HEK293 (cell line): Measurements from ENCODE around the gene NFKB1.

ENCODE experiments used
- CTCF ChIA-PET: fragments of 350-600 bp; formaldehyde crosslinking; extraction: SDS; loops from one replicate; lab custom pipeline; 2021; ENCODE audit warnings: antibody characterized with exemption; lab: Yijun Ruan, JAX
- POLR2A ChIA-PET: fragments of 300-600 bp; formaldehyde crosslinking; extraction: SDS; loops from one replicate; lab custom pipeline; 2020; ENCODE audit warnings: antibody characterized with exemption, inconsistent platforms; lab: Yijun Ruan, JAX
- H3K27ac ChIP-seq: fragments of 200-500 bp; sonication (Bioruptor generic); 2 replicates; pipeline ENCODE4 v1.5.1; 2014; ENCODE audit warnings: low read depth, low read length, control low read depth, inconsistent platforms; ENCODE audit errors: extremely low read depth
- H3K36me3 ChIP-seq, 2 experiments: fragments of 200-500 bp in 1 of 2; sonication (Bioruptor generic) in 1 of 2; 1 replicate in 1 of 2; 2 replicates in 1 of 2; pipeline ENCODE4 v1.5.1; 2014 to 2017; ENCODE audit warnings: inconsistent platforms in 2 of 2, low read length in 2 of 2; ENCODE audit not compliant: control insufficient read depth in 2 of 2, insufficient read depth in 1 of 2
- H3K4me1 ChIP-seq: fragments of 200-500 bp; sonication (Bioruptor generic); 2 replicates; pipeline ENCODE4 v1.5.1; 2014; ENCODE audit warnings: mild to moderate bottlenecking, low read length, inconsistent platforms; ENCODE audit not compliant: control insufficient read depth, insufficient read depth
- H3K4me3 ChIP-seq: 2 replicates; pipeline ENCODE4 v1.5.1; 2011; ENCODE audit warnings: low read depth, mild to moderate bottlenecking, control low read depth, low read length, moderate library complexity
- H3K9me3 ChIP-seq: fragments of 200-500 bp; sonication (Bioruptor generic); 2 replicates; pipeline ENCODE4 v1.5.1; 2014; ENCODE audit warnings: low read depth, low read length, inconsistent platforms; ENCODE audit not compliant: control insufficient read depth, insufficient read depth
- BCL11B ChIP-seq: fragments of 450-650 bp; formaldehyde crosslinking; IDR thresholded peaks from 2 replicates; pipeline ENCODE4 v1.5.1; 2016; ENCODE audit warnings: low read depth, missing biosample characterization, missing genetic modification characterization
- GLI4 ChIP-seq: fragments of 450-650 bp; formaldehyde crosslinking; IDR thresholded peaks from 2 replicates; pipeline ENCODE4 v1.5.1; 2016; ENCODE audit warnings: missing biosample characterization, missing genetic modification characterization
- KLF10 ChIP-seq: fragments of 450-650 bp; IDR thresholded peaks from 2 replicates; pipeline ENCODE4 v1.5.1; 2018; ENCODE audit warnings: missing biosample characterization, mild to moderate bottlenecking, missing genetic modification characterization
- SCRT2 ChIP-seq: fragments of 450-650 bp; formaldehyde crosslinking; IDR thresholded peaks from 2 replicates; pipeline ENCODE4 v1.5.1; 2016; ENCODE audit warnings: missing biosample characterization, missing genetic modification characterization
- ZEB2 ChIP-seq: fragments of 450-650 bp; formaldehyde crosslinking; IDR thresholded peaks from 2 replicates; pipeline ENCODE4 v1.5.1; 2016; ENCODE audit warnings: missing biosample characterization, missing genetic modification characterization
- ZNF112 ChIP-seq: fragments of 450-650 bp; formaldehyde crosslinking; IDR thresholded peaks from 2 replicates; pipeline ENCODE4 v1.5.0; 2017; ENCODE audit warnings: missing biosample characterization, missing genetic modification characterization
- ZNF23 ChIP-seq: fragments of 450-650 bp; formaldehyde crosslinking; IDR thresholded peaks from 2 replicates; pipeline ENCODE4 v1.5.1; 2016; ENCODE audit warnings: missing biosample characterization, missing genetic modification characterization, borderline replicate concordance
- ZNF433 ChIP-seq: fragments of 450-650 bp; formaldehyde crosslinking; IDR thresholded peaks from 2 replicates; pipeline ENCODE4 v1.5.1; 2016; ENCODE audit warnings: missing biosample characterization, missing genetic modification characterization, low read depth
- ZNF473 ChIP-seq: fragments of 450-650 bp; formaldehyde crosslinking; IDR thresholded peaks from 2 replicates; pipeline ENCODE4 v1.5.1; 2017; ENCODE audit warnings: missing biosample characterization, missing genetic modification characterization
- ZNF501 ChIP-seq: fragments of 450-650 bp; formaldehyde crosslinking; IDR thresholded peaks from 2 replicates; pipeline ENCODE4 v1.5.1; 2016; ENCODE audit warnings: missing biosample characterization, missing genetic modification characterization
- ZNF521 ChIP-seq: fragments of 450-650 bp; formaldehyde crosslinking; IDR thresholded peaks from 2 replicates; pipeline ENCODE4 v1.5.1; 2017; ENCODE audit warnings: missing biosample characterization, mild to moderate bottlenecking, missing genetic modification characterization
- ZNF529 ChIP-seq: fragments of 450-650 bp; formaldehyde crosslinking; IDR thresholded peaks from 2 replicates; pipeline ENCODE4 v1.5.1; 2017; ENCODE audit warnings: missing genetic modification characterization, missing biosample characterization; ENCODE audit not compliant: insufficient replicate concordance
- ZNF560 ChIP-seq: fragments of 450-650 bp; formaldehyde crosslinking; IDR thresholded peaks from 2 replicates; pipeline ENCODE4 v1.5.1; 2017; ENCODE audit warnings: missing biosample characterization, missing genetic modification characterization, borderline replicate concordance
- ZNF585B ChIP-seq: fragments of 450-650 bp; formaldehyde crosslinking; IDR thresholded peaks from 2 replicates; pipeline ENCODE4 v1.5.1; 2016; ENCODE audit warnings: missing biosample characterization, missing genetic modification characterization
- ZNF747 ChIP-seq: fragments of 450-650 bp; formaldehyde crosslinking; IDR thresholded peaks from 2 replicates; pipeline ENCODE4 v1.5.1; 2016; ENCODE audit warnings: missing biosample characterization, missing genetic modification characterization
- ZNF792 ChIP-seq: fragments of 450-650 bp; formaldehyde crosslinking; IDR thresholded peaks from 2 replicates; pipeline ENCODE4 v1.5.1; 2016; ENCODE audit warnings: missing biosample characterization, missing genetic modification characterization
- TF ChIP-seq, protein P1 (sequence below): fragments of 450-650 bp; formaldehyde crosslinking; IDR thresholded peaks from 2 replicates; pipeline ENCODE4 v1.5.1; 2016; ENCODE audit warnings: missing biosample characterization, missing genetic modification characterization
- TF ChIP-seq, protein P2 (sequence below): IDR thresholded peaks from 2 replicates; pipeline ENCODE4 v1.6.1; 2011; ENCODE audit warnings: mild to moderate bottlenecking, low read depth, low read length, borderline replicate concordance
- TF ChIP-seq, protein P3 (sequence below): fragments of 450-650 bp; formaldehyde crosslinking; IDR thresholded peaks from 2 replicates; pipeline ENCODE4 v1.5.1; 2016; ENCODE audit warnings: missing biosample characterization, missing genetic modification characterization
- TF ChIP-seq, protein P4 (sequence below): fragments of 450-650 bp; formaldehyde crosslinking; IDR thresholded peaks from 2 replicates; pipeline ENCODE4 v1.5.1; 2017; ENCODE audit warnings: missing biosample characterization, mild to moderate bottlenecking, missing genetic modification characterization, moderate library complexity
- TF ChIP-seq, protein P5 (sequence below): fragments of 450-650 bp; formaldehyde crosslinking; IDR thresholded peaks from 2 replicates; pipeline ENCODE4 v1.5.1; 2016; ENCODE audit warnings: missing biosample characterization, missing genetic modification characterization

The NFKB1 gene

DNA sequence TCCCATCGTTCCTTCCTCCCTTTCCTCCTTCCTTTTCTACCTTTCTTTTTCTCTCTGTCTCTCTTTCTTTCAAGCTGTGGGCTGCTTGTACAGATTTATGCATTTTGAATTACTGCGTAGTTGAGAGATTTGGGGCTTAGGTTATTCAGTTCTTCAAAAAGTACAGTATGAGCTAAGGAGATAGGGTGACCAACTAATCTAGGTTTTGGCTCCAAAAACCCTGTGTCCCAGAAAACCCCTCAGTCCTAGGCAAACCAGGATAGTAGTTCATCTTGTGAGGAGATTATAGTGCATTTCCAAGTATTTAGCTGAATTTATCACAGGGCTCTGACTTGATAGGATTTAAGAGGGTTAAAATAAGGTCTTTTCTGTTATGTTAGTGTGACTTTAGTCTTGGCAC is 64.5 kb downstream of the NFKB1 start:
- CTCF ChIA-PET, result no interaction called here
- H3K36me3 ChIP-seq, result no peaks in the 10 kb centered on the region
- POLR2A ChIA-PET, result no interaction called here

DNA sequence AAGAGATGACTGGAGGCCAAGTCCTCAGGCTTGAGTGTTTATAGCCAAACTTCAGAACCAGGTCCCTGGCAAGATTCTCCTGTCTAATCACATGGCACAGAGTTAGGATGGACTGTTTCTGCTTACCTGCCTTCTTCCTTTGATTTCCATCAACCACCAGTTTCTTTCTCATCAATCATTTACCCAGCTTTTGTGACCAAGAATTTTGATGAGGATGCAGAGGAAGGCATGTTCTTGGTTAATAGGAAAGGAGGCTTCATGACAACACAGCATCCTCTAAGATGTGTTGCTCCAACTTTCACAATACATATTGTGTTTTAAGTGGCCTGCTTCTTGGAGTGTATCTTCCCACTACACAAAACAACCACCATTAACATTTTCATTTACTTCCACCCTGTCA is 65.3 kb downstream of the NFKB1 start:
- Histone ChIP-seq H3K4me3 (no peak overlapping the region), H3K9me3 (no peaks in the 10 kb centered on the region), H3K36me3 (no peaks in the 10 kb centered on the region), H3K4me1 (no peaks in the 10 kb centered on the region), H3K27ac (no peak overlapping the region)
- POLR2A ChIA-PET, result no interaction called here
- TF ChIP-seq, protein P1, sequence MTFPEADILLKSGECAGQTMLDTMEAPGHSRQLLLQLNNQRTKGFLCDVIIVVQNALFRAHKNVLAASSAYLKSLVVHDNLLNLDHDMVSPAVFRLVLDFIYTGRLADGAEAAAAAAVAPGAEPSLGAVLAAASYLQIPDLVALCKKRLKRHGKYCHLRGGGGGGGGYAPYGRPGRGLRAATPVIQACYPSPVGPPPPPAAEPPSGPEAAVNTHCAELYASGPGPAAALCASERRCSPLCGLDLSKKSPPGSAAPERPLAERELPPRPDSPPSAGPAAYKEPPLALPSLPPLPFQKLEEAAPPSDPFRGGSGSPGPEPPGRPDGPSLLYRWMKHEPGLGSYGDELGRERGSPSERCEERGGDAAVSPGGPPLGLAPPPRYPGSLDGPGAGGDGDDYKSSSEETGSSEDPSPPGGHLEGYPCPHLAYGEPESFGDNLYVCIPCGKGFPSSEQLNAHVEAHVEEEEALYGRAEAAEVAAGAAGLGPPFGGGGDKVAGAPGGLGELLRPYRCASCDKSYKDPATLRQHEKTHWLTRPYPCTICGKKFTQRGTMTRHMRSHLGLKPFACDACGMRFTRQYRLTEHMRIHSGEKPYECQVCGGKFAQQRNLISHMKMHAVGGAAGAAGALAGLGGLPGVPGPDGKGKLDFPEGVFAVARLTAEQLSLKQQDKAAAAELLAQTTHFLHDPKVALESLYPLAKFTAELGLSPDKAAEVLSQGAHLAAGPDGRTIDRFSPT, result no peak
- CTCF ChIA-PET, result no interaction called here

More for the DNA sequence above, 64.5 kb downstream of the NFKB1 start:
- Histone ChIP-seq H3K4me1 (no peaks in the 10 kb centered on the region), H3K27ac (no peak overlapping the region), H3K4me3 (no peak overlapping the region), H3K9me3 (no peaks in the 10 kb centered on the region)
- no peak for TF ChIP-seq ZNF560 (tag by site-specific recombination)
- TF ChIP-seq ZNF529 (tag by site-specific recombination), result no peak
- TF ChIP-seq, protein P2, sequence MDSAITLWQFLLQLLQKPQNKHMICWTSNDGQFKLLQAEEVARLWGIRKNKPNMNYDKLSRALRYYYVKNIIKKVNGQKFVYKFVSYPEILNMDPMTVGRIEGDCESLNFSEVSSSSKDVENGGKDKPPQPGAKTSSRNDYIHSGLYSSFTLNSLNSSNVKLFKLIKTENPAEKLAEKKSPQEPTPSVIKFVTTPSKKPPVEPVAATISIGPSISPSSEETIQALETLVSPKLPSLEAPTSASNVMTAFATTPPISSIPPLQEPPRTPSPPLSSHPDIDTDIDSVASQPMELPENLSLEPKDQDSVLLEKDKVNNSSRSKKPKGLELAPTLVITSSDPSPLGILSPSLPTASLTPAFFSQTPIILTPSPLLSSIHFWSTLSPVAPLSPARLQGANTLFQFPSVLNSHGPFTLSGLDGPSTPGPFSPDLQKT, result no peak
- TF ChIP-seq, protein P3, sequence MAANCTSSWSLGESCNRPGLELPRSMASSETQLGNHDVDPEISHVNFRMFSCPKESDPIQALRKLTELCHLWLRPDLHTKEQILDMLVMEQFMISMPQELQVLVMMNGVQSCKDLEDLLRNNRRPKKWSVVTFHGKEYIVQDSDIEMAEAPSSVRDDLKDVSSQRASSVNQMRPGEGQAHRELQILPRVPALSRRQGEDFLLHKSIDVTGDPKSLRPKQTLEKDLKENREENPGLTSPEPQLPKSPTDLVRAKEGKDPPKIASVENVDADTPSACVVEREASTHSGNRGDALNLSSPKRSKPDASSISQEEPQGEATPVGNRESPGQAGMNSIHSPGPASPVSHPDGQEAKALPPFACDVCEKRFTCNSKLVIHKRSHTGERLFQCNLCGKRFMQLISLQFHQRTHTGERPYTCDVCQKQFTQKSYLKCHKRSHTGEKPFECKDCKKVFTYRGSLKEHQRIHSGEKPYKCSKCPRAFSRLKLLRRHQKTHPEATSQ (tag by site-specific recombination), result no peak
- TF ChIP-seq KLF10 (tag by site-specific recombination), result no peak
- TF ChIP-seq, protein P4, sequence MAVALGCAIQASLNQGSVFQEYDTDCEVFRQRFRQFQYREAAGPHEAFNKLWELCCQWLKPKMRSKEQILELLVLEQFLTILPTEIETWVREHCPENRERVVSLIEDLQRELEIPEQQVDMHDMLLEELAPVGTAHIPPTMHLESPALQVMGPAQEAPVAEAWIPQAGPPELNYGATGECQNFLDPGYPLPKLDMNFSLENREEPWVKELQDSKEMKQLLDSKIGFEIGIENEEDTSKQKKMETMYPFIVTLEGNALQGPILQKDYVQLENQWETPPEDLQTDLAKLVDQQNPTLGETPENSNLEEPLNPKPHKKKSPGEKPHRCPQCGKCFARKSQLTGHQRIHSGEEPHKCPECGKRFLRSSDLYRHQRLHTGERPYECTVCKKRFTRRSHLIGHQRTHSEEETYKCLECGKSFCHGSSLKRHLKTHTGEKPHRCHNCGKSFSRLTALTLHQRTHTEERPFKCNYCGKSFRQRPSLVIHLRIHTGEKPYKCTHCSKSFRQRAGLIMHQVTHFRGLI (tag by site-specific recombination), result no peak
- TF ChIP-seq ZNF521 (tag by site-specific recombination), result no peak
- no peak for TF ChIP-seq GLI4
- no peak for TF ChIP-seq ZNF433 (tag by site-specific recombination)
- TF ChIP-seq ZNF473, result no peak
- TF ChIP-seq, protein P5, sequence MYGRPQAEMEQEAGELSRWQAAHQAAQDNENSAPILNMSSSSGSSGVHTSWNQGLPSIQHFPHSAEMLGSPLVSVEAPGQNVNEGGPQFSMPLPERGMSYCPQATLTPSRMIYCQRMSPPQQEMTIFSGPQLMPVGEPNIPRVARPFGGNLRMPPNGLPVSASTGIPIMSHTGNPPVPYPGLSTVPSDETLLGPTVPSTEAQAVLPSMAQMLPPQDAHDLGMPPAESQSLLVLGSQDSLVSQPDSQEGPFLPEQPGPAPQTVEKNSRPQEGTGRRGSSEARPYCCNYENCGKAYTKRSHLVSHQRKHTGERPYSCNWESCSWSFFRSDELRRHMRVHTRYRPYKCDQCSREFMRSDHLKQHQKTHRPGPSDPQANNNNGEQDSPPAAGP, result no peak
- TF ChIP-seq BCL11B (tag by site-specific recombination), result no peak
- TF ChIP-seq ZNF112, result no peak
- no peak for TF ChIP-seq ZNF585B (tag by site-specific recombination)
- TF ChIP-seq ZEB2 (tag by site-specific recombination), result no peak
- no peak for TF ChIP-seq SCRT2 (tag by site-specific recombination)
- no peak for TF ChIP-seq ZNF747 (tag by site-specific recombination)
- TF ChIP-seq ZNF792 (tag by site-specific recombination), result no peak
- no peak for TF ChIP-seq ZNF501
- no peak for TF ChIP-seq ZNF23 (tag by site-specific recombination)
